ENCODE data around the gene BDKRB1. TPM values are rescaled to one million over a fixed set of nuclear protein-coding genes. Genes with fewer than 3 reads are reported as not detected.

The BDKRB1 gene
- total RNA-seq, 2 experiments from 2014 or later = not detected

DNA sequence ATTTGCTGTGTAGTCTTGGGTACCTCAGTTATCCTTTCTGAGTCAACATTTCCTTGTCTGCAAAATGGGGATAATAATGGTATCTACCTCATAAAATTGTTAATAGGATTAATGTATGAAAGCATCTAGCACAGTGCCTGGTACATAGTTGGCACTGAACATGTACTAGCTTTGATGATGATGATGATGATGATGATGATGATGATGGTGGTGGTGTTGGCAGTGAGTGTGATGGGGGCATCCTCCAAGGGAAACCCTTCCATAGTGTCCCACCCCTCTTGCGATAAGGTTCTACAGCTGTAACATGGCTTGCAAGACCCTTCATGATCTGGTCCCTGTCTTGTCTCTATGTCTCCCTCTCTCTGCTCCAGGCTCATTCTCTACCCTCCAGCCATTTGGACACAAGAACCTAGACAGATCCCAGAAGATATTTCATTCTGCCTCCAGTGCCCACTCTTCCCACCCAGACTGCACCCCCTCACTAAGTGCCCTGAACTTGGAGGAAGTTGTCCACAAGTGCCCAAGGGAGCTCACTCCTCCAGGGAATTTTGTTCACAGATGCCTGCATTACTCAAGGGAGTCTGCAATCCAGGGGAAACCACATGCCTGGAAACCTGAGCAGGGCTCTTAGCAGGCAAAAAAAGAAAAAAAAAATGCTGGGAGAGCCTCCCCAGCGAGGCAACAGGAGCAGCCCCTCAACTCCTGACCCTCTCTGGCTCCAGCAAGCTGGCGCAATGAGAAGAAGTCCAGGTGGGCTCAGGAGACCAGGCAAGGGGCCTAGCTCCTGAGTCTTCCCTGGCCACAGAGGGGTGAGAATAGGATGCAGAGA, 10.1 kb upstream of the BDKRB1 start:
- no peaks in the 10 kb centered on the region for H3K9me3 Mint-ChIP-seq
- no peaks in the 10 kb centered on the region for H3K4me1 Mint-ChIP-seq (ENCODE audit: low read depth)
- POLR2A ChIA-PET = no interaction called here
- DNase-seq = no peak
- H3K36me3 Mint-ChIP-seq (ENCODE audit: low read depth) = no peaks in the 10 kb centered on the region
- TF ChIP-seq, protein P1, sequence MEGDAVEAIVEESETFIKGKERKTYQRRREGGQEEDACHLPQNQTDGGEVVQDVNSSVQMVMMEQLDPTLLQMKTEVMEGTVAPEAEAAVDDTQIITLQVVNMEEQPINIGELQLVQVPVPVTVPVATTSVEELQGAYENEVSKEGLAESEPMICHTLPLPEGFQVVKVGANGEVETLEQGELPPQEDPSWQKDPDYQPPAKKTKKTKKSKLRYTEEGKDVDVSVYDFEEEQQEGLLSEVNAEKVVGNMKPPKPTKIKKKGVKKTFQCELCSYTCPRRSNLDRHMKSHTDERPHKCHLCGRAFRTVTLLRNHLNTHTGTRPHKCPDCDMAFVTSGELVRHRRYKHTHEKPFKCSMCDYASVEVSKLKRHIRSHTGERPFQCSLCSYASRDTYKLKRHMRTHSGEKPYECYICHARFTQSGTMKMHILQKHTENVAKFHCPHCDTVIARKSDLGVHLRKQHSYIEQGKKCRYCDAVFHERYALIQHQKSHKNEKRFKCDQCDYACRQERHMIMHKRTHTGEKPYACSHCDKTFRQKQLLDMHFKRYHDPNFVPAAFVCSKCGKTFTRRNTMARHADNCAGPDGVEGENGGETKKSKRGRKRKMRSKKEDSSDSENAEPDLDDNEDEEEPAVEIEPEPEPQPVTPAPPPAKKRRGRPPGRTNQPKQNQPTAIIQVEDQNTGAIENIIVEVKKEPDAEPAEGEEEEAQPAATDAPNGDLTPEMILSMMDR (IDR thresholded peaks at IDR 0.05) = no peak
- intact Hi-C loops (cut with micrococcal nuclease) = no loop called here
- peaks cover 9% of the 10 kb centered on the region for H3K27me3 Mint-ChIP-seq
- H3K27ac Mint-ChIP-seq = no peak overlapping the region
- H3K4me3 Mint-ChIP-seq = no peak overlapping the region
- ATAC-seq = no peak
- CTCF ChIA-PET = no interaction called here

DNA sequence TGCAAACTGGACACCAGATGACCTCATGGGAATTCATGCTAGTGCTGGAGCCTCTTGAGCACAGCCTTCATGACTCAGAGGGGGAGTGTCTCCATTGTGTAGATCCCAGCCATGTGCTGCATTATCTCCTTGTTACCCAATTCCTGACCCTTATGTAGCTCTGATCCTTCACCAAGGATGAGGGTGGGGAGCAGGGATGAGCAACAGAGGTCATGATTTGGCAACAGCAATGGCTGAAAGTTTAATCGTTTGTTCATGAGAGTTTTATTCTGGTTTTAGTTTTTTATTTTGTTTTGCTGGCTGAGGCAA, 9.5 kb upstream of the BDKRB1 start:
- intact Hi-C loops (cut with micrococcal nuclease) = no loop called here
- no peaks in the 10 kb centered on the region for H3K36me3 Mint-ChIP-seq (ENCODE audit: low read depth)
- H3K4me1 Mint-ChIP-seq (ENCODE audit: low read depth) = no peaks in the 10 kb centered on the region
- ChIA-PET CTCF (no interaction called here), POLR2A (no interaction called here)
- no peak overlapping the region for H3K27ac Mint-ChIP-seq
- TF ChIP-seq, protein P1 (IDR thresholded peaks at IDR 0.05) = no peak
- H3K4me3 Mint-ChIP-seq = no peak overlapping the region
- no peak for DNase-seq
- no peak for ATAC-seq
- H3K27me3 Mint-ChIP-seq = peaks cover 10% of the 10 kb centered on the region
- no peaks in the 10 kb centered on the region for H3K9me3 Mint-ChIP-seq

DNA sequence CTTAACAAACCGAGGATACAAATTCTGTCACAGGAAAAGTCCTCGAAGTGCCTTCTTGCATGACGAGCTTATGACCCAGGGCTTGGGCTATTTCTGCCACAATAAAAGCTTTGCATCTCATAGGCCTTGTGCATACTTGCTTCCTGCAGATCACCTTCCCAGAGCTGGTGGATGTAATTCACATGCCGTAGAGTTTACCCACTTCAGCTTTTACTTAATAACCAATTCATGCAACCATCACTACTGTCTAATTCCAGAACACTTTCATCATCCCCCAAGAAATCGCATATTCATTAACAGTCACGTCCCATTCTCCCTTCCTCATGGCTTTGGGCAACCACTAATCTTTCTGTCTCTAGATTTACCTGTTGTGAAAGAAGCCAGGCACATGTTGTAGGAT, 9.0 kb upstream of the BDKRB1 start:
- Mint-ChIP-seq H3K4me1 (ENCODE audit: low read depth) (no peaks in the 10 kb centered on the region), H3K27me3 (peaks cover 10% of the 10 kb centered on the region), H3K9me3 (no peaks in the 10 kb centered on the region), H3K4me3 (no peak overlapping the region), H3K36me3 (ENCODE audit: low read depth) (no peaks in the 10 kb centered on the region), H3K27ac (no peak overlapping the region)
- CTCF ChIA-PET = no interaction called here
- intact Hi-C loops (cut with micrococcal nuclease) = no loop called here
- no peak for DNase-seq
- POLR2A ChIA-PET = no interaction called here
- ATAC-seq = no peak
- TF ChIP-seq, protein P1 (IDR thresholded peaks at IDR 0.05) = no peak

DNA sequence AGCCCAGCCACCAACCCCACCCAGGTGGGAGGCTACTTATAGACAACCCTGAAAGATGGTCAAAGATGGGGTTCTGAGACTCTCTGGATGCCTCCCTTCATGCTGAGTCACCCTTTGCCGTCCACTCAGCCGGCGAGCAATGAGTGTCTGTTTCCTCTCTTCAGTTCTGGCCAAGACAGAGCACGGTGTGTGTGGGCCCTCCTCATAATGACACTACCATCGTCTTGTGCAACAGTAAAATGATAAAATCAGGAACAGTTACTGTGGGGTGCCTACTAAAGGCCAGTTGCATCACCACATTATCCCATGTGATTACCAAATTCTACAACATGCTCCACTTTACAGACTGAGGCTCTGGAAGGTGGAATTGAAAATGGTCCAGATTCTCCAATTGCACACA, 7.0 kb upstream of the BDKRB1 start:
- ChIA-PET POLR2A (no interaction called here), CTCF (no interaction called here)
- no peak for ATAC-seq
- Mint-ChIP-seq H3K4me1 (ENCODE audit: low read depth) (no peaks in the 10 kb centered on the region), H3K27me3 (peaks cover 16% of the 10 kb centered on the region), H3K9me3 (no peaks in the 10 kb centered on the region), H3K27ac (no peak overlapping the region), H3K36me3 (ENCODE audit: low read depth) (no peaks in the 10 kb centered on the region), H3K4me3 (no peak overlapping the region)
- TF ChIP-seq, protein P1 (IDR thresholded peaks at IDR 0.05) = no peak
- no peak for DNase-seq
- intact Hi-C loops (cut with micrococcal nuclease) = no loop called here

DNA sequence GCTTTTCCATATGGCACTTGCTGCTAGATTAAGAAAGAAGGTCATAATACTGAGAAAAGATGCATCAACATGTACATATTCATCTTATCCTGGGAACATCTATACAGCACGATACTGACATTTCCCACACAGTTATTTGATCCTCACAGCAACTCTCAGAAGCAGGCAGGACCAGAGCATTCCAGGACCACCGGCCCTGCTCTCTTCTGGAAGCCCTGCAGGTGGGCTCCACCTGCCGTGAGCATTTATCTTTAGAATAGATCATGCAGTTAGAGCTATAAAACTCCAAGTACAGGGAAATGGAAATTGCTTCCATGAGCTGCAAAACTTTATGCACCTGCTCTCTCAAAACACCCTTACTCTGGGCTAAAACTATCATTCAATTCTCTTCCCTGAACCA, 5.5 kb upstream of the BDKRB1 start:
- no peaks in the 10 kb centered on the region for H3K4me1 Mint-ChIP-seq (ENCODE audit: low read depth)
- H3K36me3 Mint-ChIP-seq (ENCODE audit: low read depth) = no peaks in the 10 kb centered on the region
- peaks cover 13% of the 10 kb centered on the region for H3K27me3 Mint-ChIP-seq
- ChIA-PET POLR2A (no interaction called here), CTCF (no interaction called here)
- ATAC-seq (no peak), DNase-seq (no peak)
- no peak overlapping the region for H3K4me3 Mint-ChIP-seq
- H3K9me3 Mint-ChIP-seq = no peaks in the 10 kb centered on the region
- intact Hi-C loops (cut with micrococcal nuclease) = no loop called here
- H3K27ac Mint-ChIP-seq = no peak overlapping the region
- TF ChIP-seq, protein P1 (IDR thresholded peaks at IDR 0.05) = no peak
